ENCODE measurements around the gene GPR152. TPM values are rescaled to one million over a fixed set of nuclear protein-coding genes. Genes with fewer than 3 reads are reported as not detected.

Gene GPR152
- total RNA-seq, 6 donors from 2014 or later = not detected

- peaks cover 21 to 36% (median 27%) of the 10 kb centered on the region in 4 donors for H3K4me1 ChIP-seq
- WGBS, 2 donors = 86% methylated on average over 8 of the region's 8 CpGs
- TF ChIP-seq POLR2A (IDR thresholded peaks at IDR 0.05) = no peak
- TF ChIP-seq CTCF (IDR thresholded peaks at IDR 0.05) = no peak
- no peak for TF ChIP-seq EP300 (IDR thresholded peaks at IDR 0.05)
- no peak for TF ChIP-seq POLR2AphosphoS5 (IDR thresholded peaks at IDR 0.05)
- DNase-seq = no peak
- H3K27ac ChIP-seq = no peak overlapping the region
- no peak for ATAC-seq (ENCODE audit: low FRiP score in 2 of 2)
- no peaks in the 10 kb centered on the region for H3K36me3 ChIP-seq
- H3K27me3 ChIP-seq = no peaks in the 10 kb centered on the region
- H3K9me3 ChIP-seq = no peaks in the 10 kb centered on the region
- H3K4me3 ChIP-seq = no peak overlapping the region
Measured at GRCh38 chr11:67470337-67471002, 17.9 kb upstream of the GPR152 start.

GRCh38 chr11:67469508-67469811, 16.9 kb upstream of the GPR152 start:
- H3K9me3 ChIP-seq = no peaks in the 10 kb centered on the region
- TF ChIP-seq POLR2AphosphoS5 (IDR thresholded peaks at IDR 0.05) = no peak
- TF ChIP-seq CTCF (IDR thresholded peaks at IDR 0.05) = peak in 1 of 6 experiments; percentile 2
- peak overlapping the region; percentile 66 to 98 (median 87) for H3K4me3 ChIP-seq
- no peaks in the 10 kb centered on the region for H3K36me3 ChIP-seq
- peak overlapping the region; percentile 85 to 93 (median 90) for H3K27ac ChIP-seq
- no peaks in the 10 kb centered on the region for H3K27me3 ChIP-seq
- no peak for ATAC-seq (ENCODE audit: low FRiP score in 2 of 2)
- H3K4me1 ChIP-seq = peaks cover 27 to 43% (median 33%) of the 10 kb centered on the region in 4 donors
- no peak for DNase-seq
- 12 to 15% methylated on average over 9 of the region's 9 CpGs for WGBS, 2 donors

- Histone ChIP-seq H3K36me3 (no peaks in the 10 kb centered on the region), H3K4me3 (peak within 1 kb of the TSS; percentile 71 to 98 (median 87)), H3K27ac (peak within 1 kb of the TSS; percentile 85 to 93 (median 90)), H3K9me3 (no peaks in the 10 kb centered on the region), H3K4me1 (peaks cover 30 to 49% (median 37%) of the 10 kb centered on the region in 4 donors), H3K27me3 (no peaks in the 10 kb centered on the region)
- ATAC-seq (ENCODE audit: low FRiP score in 2 of 2) (peak; percentile 95 to 96), DNase-seq (peak; percentile 96 to 99)
- TF ChIP-seq POLR2AphosphoS5 (IDR thresholded peaks at IDR 0.05) (peak; percentile 85 to 88), POLR2A (IDR thresholded peaks at IDR 0.05) (peak in 3 of 4 donors; percentile 59 to 85 (median 80)), CTCF (IDR thresholded peaks at IDR 0.05) (peak; percentile 51 to 79 (median 68)), EP300 (IDR thresholded peaks at IDR 0.05) (peak in 1 of 4 donors; percentile 14)
- WGBS, 2 donors = 0% methylated on average over 5 to 9 of the region's 76 CpGs
Measured at GRCh38 chr11:67468759-67469507, 16.4 kb upstream of the GPR152 start, which contains the start of gene TMEM134. TSS of gene TMEM134 (minus strand) at chr11:67469251. CDS start at chr11:67469192, 59 bp downstream.

- Histone ChIP-seq H3K4me3 (peak overlapping the region; percentile 71 to 98 (median 87)), H3K27ac (peak overlapping the region; percentile 77 to 93 (median 90)), H3K9me3 (no peaks in the 10 kb centered on the region), H3K36me3 (no peaks in the 10 kb centered on the region), H3K27me3 (no peaks in the 10 kb centered on the region), H3K4me1 (peaks cover 33 to 53% (median 40%) of the 10 kb centered on the region in 4 donors)
- ATAC-seq (ENCODE audit: low FRiP score in 2 of 2) = no peak
- WGBS, 2 donors = 0 to 4% methylated on average over 4 to 6 of the region's 6 CpGs
- no peak for DNase-seq
- no peak for TF ChIP-seq EP300 (IDR thresholded peaks at IDR 0.05)
- TF ChIP-seq POLR2AphosphoS5 (IDR thresholded peaks at IDR 0.05) = no peak
- TF ChIP-seq POLR2A (IDR thresholded peaks at IDR 0.05) = no peak
- no peak for TF ChIP-seq CTCF (IDR thresholded peaks at IDR 0.05)
Measured at GRCh38 chr11:67468456-67468758, 15.9 kb upstream of the GPR152 start.
